GM08714 (cell line): ENCODE measurements around the gene S100A16.
"Not testable (repeated sequence)": the region's sequence is repeated elsewhere in the genome, so short reads cannot be mapped to it uniquely, and the experiment has no call there.

Experiments used
- H3K4me3 ChIP-seq: fragments of 200-500 bp; sonication (Bioruptor generic); 2 replicates; pipeline ENCODE4 v1.5.1; 2014; ENCODE audit warnings: mild to moderate bottlenecking, low read length, inconsistent platforms
- ZNF274 ChIP-seq: IDR thresholded peaks from 2 replicates; pipeline ENCODE4 v1.6.1; 2012; ENCODE audit warnings: mild to moderate bottlenecking, low read depth, low read length

S100A16 gene

DNA sequence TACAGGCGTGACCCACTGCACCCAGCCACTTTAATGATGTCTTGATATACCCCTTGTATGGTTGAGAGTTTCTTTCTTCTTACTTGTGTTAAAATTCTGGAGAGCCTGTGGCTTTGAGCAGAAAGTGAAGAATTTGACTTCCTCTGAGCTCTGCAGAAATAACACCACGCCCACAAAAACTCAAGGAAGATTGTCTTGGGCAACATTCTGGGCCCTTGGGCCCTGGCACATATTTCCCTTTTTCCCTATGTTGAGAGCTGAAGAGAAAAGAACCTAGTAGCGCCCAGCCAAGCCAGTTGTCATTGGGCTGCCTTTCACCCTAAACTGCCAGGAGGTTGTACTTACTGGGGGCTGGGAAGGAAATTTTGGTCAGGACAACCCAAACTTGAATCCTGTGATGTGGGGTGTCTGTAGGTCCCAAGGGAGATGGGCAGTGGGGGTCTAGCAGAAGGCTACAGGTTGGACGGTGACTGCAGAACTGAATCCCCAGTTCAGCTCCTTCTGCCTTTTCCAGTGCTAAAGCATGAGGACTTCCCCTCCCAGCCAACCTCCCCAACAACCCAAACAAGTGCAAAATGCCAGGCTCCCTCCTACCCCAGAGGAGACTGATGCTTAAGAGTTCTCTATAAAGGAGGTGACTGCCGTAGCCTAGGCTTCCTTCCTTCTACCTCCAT lies 33.9 kb upstream of the S100A16 start:
- no peak for TF ChIP-seq ZNF274
- no peak overlapping the region for H3K4me3 ChIP-seq

DNA sequence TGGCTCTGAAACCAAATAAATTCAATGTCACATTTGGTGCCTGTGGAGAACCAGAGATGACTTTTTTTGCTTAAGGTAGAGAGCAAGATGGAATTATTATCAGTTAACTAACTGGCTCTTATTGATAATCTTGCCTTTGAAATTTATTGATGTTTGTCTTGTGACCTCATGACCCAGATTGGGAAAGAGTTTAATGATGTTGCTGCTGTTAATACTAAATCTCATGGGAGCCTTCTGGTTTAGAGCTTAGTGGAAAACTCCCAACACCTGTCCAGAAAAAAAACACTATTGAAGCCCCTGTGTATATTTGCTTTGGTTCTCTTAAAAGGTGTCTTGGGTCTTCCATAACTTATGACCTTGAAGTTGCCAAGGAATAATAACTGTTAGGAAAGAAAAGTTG lies 30.9 kb upstream of the S100A16 start:
- no peak overlapping the region for H3K4me3 ChIP-seq
- TF ChIP-seq ZNF274 = no peak

DNA sequence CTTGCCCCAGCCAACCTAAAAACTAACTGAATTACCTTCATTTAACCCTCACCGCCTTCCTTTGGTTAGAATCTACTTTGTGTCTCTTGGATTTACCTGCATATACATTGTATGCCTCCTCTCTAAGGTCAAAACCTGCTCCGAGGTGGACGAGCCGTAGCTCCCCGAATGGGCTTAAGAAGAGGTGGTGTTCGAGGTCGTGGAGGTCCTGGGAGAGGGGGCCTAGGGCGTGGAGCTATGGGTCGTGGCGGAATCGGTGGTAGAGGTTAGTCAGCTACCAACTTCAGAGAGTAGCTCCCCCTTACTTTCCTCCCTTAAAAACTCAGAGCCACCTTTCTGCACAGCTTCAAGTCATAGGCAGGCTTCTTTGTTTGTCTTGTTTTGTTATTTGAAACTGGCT lies 30.2 kb upstream of the S100A16 start:
- no peak for TF ChIP-seq ZNF274

DNA sequence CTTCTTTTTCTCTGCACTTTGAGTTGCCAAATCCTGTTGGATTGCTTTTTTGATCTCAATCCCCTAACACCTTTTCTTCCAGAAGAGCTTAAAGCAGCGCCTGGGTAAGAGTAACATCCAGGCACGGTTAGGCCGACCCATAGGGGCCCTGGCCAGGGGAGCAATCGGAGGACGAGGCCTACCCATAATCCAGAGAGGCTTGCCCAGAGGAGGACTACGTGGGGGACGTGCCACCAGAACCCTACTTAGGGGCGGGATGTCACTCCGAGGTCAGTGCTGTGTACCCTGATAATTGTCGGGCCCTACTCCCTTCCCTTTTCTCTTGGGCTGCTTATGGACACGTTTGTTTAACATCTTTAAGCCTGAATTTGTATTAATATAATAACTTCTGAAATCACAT lies 29.2 kb upstream of the S100A16 start:
- no peak for TF ChIP-seq ZNF274
- no peak overlapping the region for H3K4me3 ChIP-seq

More for the DNA sequence above, 30.2 kb upstream of the S100A16 start:
- H3K4me3 ChIP-seq = no peak overlapping the region

DNA sequence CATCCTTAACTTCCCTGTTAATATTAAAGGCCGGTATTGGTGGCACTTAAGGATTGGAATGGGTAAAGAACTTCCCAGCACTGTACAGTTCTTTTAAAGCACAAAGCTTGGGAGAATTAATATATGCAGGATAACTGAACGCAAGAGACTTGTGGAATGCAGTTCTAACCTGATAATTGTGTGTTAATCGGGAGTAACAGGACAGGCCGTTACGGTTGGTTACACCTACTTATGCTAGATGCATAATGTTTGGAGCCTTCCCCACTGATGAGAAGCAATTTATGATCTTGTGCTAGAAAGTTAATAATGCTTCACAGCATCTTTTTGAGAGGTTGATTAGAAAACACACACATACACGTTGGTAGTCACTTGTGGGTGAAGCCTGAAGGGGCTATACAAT lies 27.9 kb upstream of the S100A16 start:
- TF ChIP-seq ZNF274 = no peak
- no peak overlapping the region for H3K4me3 ChIP-seq

DNA sequence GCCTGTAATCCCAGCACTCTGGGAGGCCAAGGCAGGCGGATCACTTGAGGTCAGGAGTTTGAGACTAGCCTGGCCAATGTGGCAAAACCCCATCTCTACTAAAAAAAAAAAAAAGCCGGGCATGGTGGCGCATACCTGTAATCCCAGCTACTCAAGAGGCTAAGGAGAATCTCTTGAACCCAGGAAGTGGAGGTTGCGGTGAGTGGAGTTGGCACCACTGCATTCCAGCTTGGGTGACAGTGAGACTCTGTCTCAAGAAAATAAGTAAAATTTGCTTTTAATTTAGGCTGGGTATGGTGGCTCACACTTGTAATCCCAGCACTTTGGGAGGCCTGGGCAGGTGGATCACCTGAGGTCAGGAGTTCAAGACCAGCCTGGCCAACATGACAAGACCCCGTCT lies 27.3 kb upstream of the S100A16 start:
- not testable (repeated sequence) for H3K4me3 ChIP-seq

DNA sequence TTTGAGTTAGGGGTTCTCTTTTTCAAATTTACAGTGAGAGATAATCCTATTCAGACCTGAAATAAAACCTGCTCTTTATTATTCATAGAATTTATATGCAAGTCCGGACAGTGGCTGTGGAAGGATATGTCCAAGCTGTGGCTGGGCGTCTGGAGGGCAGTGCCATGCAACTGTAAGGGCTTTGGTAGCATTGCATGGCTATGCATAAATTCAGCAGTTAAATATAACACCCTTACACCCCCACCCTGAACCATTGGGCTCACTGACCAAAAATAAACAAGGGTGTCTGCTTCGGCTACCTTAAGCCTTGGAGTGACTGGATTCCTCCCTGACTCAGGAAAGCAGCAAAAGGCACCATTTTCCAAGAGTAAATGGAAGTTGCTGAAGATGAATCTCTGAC lies 26.3 kb upstream of the S100A16 start:
- no peak for TF ChIP-seq ZNF274
- no peak overlapping the region for H3K4me3 ChIP-seq

DNA sequence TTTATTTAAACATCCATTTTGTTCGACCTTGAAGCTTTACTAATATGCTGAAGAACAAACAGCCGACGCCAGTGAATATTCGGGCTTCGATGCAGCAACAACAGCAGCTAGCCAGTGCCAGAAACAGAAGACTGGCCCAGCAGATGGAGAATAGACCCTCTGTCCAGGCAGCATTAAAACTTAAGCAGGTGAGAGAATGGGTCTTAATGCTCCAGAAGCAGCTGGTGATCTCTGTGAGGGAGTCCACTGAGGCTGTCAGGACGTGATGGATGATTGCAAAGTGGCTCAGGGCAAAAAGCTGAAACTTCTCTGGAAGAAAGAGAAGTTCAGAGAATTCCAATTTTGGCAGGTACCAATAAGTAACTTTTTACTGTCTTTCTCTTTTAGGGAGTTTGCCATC lies 25.3 kb upstream of the S100A16 start:
- no peak for TF ChIP-seq ZNF274
- no peak overlapping the region for H3K4me3 ChIP-seq

DNA sequence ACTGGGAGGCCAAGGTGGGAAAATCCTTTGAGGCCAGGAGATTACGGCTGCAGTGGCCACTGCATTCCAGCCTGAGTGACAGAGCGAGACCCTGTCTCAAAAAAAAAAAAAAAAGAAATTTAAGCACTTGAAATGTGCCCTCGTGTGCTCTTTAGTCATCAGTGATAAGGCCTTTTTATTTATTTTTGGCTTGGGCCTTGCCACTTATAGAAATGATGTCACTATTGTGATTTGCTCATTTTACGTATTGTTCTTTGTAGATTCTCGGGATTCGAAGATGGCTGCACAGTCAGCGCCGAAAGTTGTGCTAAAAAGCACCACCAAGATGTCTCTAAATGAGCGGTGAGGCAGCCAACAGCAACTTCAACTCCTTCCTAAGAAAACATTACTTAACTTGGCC lies 23.4 kb upstream of the S100A16 start:
- no peak for TF ChIP-seq ZNF274
- H3K4me3 ChIP-seq = no peak overlapping the region

DNA sequence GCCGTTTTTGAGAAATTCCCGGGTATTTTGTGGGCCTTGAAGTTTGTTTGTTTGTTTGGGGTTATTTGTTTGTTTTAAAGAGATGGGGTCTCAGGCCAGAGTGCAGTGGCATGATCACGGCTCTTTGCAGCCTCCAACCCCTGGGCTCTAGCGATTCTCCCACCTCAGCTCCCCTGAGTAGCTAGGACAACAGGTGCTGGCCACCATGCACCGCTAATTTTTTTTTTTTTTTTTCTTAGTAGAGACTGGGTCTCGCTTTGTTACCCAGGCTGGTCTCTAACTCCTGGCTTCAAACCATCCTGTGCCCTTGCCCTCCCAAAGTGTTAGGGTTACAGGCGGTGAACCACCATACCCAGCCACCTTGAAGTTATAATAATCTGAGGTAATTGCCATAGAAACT lies 22.9 kb upstream of the S100A16 start:
- H3K4me3 ChIP-seq = no peak overlapping the region; the same call in 1 of the 2 replicates
- TF ChIP-seq ZNF274 = no peak

DNA sequence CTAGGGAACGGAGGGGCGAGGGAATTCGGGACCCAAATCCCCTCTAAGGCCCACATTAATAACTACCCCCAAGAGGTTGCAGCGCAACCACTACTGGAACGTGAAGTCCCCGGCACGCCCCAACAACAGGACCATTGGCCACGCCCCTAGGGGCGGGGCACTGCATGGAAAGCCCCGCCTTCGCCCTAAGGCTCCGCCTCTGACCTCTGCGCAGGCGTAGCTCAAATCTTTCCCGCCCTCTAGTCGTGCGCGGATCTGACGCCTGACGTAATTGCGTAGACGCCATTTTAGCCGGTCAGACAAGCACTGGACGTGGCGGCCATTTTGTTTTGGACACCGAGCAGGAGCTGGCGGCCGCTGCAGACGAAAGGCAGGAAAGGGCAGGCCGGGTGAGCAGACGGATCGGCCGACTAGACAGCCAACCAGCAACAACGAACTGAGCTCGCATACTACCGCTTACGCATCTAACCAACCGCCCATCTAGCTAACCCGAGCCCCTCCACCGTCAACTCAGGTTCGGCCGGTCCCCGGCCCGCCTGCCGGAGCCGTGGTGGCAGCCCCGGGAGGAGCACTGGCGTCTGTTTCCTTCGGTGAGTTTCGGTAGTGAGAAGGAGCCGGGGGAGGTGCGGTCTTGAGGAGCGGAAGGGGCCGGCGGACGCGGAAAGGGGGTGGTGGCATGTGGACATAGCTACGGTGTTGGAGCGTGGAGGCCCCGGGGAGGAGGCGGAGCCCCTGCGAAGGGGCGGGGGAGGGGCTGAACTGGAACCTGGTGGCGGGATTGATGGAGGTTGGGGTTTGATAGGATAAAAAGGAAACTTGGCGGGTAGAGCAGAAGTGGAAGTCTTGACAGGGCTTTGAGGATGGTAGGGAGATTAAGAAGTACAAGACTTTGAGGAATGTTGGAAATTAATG lies 21.1 kb upstream of the S100A16 start, which contains the start of gene CHTOP:
Gene CHTOP, plus strand, starts transcription at position 313 of the 912 bp plus-strand sequence. CDS start 2,523 bp downstream, outside the sequence.
- peak within 1 kb of the TSS; percentile 74 for H3K4me3 ChIP-seq
- TF ChIP-seq ZNF274 = no peak

DNA sequence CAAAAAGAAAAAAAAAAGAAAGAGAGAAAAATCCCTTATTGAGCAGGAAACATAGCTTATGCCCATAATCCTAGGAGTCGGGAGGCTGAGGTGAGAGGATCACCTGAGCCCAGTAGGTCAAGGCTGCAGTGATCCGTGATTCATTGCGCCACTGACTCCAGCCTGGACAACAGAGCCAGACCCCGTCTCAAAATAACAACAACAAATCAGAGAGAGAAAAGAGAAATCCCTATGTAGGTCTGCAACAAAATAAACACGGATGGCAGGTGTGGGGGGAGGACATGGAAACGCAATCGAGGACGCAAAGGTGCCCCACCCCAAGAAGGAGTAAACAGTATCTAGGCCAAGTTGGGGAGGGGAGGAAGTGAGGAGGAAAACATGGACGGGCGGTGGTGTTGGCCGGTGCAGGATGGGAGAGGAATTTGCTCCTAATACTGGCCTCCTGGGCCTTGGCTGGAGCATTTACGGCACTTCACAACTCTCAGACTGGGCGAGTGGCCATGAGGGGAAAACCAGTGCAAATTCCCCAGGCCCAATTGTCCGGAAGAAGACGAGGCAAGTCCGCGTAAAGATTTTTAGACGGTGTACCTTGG lies 20.3 kb upstream of the S100A16 start:
- H3K4me3 ChIP-seq = peak overlapping the region; percentile 6; the same call in 1 of the 2 replicates

DNA sequence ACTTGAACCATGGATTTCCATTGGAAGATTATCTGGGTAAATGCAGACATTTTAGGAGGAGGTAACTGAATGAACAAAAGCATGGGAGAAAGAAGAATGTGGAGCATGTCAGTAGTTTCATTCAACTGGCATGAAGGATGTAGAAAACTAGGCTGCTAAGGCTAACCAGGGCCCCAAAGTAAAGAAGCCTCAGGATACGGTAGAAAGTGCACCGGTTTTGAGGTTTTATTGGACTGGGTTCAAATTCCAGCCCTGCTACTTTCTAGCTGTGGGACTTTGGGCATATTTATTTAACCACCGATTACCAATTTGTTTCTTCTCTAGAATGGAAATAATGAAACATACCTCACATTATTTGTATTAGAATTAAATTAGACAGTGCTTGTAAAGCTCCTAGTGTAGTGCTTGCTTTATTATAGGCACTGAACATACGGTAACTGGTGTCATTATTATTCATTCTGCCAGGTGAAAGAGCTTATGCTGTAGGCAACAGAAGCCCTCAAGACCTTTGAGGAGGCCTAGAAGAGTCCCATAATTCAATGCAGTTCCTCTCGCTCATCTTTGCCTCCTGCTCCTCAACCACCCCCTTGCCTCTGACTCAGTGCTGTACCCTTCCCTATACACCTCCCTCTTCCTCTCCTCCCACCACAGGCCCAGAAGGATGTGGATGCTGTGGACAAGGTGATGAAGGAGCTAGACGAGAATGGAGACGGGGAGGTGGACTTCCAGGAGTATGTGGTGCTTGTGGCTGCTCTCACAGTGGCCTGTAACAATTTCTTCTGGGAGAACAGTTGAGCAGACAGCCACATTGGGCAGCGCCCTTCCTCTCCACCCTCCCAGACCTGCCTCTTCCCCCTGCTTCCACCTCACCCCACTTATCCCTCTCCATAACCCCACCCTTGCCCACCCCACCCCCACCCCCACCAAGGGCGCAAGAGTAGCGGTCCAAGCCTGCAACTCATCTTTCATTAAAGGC lies 18.4 kb upstream of the S100A16 start:
- H3K4me3 ChIP-seq = no peak overlapping the region
- TF ChIP-seq ZNF274 = no peak

More for the DNA sequence above, 20.3 kb upstream of the S100A16 start:
- TF ChIP-seq ZNF274 = no peak

DNA sequence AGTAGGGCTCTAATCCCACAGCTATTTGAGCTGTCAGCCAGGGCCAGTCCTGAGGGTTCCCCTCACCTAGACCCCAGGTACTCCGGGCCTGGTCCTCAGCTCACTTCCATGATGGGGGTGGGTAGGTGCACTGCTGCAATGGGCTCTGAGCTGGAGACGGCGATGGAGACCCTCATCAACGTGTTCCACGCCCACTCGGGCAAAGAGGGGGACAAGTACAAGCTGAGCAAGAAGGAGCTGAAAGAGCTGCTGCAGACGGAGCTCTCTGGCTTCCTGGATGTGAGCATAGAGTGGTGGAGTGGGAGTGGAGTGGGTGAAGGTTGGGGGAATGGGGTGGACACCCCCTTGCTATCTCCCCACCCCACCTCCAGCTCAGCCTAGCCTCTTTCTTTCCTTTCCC lies 17.4 kb upstream of the S100A16 start:
- TF ChIP-seq ZNF274 = no peak
- H3K4me3 ChIP-seq = no peak overlapping the region
